ENCODE measurements around the gene UNC80. TPM values are rescaled to one million over a fixed set of nuclear protein-coding genes. Genes with fewer than 3 reads are reported as not detected.

The UNC80 gene
- polyA plus RNA-seq, 3 donors, result under 0.01 TPM; not detected in 2

DNA sequence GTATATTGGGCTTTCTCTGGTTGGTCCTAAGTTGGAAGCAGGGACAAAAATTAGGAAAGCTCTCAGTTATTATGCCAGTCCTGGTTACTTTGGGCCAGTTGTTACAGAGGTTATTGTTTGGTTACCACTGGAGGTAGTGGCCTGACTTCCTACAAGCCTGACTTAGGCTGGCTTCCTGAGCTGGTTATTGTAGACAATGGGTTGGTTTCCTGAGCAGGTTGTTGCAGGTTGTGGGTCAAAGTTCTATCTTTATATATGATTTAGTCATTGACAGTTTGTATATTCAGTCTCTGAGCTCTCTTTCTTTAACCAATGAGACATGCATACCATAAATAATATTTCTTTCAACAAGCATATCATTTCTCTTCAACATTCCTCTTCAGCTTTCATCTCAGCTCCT is 172.1 kb downstream of the UNC80 start:
- no peaks in the 10 kb centered on the region for H3K27me3 ChIP-seq (ENCODE audit: control insufficient read depth in 2 of 2, insufficient read depth in 2 of 2, low read length in 2 of 2)
- H3K27ac ChIP-seq (ENCODE audit: low read depth in 1 of 2, low read length in 2 of 2), result no peak overlapping the region
- H3K4me2 ChIP-seq (replicated peaks; ENCODE audit: extremely low read depth, low read length, poor library complexity, severe bottlenecking), result no peak overlapping the region
- H3K27ac Mint-ChIP-seq, result no peak overlapping the region
- peaks cover 0 to 2% of the 10 kb centered on the region in 2 donors for H3K4me1 ChIP-seq (ENCODE audit: control insufficient read depth in 1 of 2, insufficient read depth in 2 of 2, low read length in 2 of 2)
- H3K79me2 ChIP-seq (ENCODE audit: insufficient read depth, low read length), result no peaks in the 10 kb centered on the region
- no peak overlapping the region for H3K4me3 ChIP-seq (replicated peaks in 1 of 3; ENCODE audit: low read depth in 2 of 3, low read length in 3 of 3)
- H3K9me3 ChIP-seq (replicated peaks in 1 of 2; ENCODE audit: control insufficient read depth in 1 of 2, insufficient read depth in 1 of 2, low read length in 2 of 2), result no peaks in the 10 kb centered on the region
- intact Hi-C loops (cut with micrococcal nuclease), result no loop called here
- no peaks in the 10 kb centered on the region for H3K36me3 ChIP-seq (replicated peaks in 1 of 2; ENCODE audit: control insufficient read depth in 1 of 2, insufficient read depth in 2 of 2, low read length in 2 of 2)
- H3K27me3 Mint-ChIP-seq (ENCODE audit: low read depth in 3 of 3), result peaks cover 1 to 3% (median 1%) of the 10 kb centered on the region in 3 donors
- TF ChIP-seq, protein P1, sequence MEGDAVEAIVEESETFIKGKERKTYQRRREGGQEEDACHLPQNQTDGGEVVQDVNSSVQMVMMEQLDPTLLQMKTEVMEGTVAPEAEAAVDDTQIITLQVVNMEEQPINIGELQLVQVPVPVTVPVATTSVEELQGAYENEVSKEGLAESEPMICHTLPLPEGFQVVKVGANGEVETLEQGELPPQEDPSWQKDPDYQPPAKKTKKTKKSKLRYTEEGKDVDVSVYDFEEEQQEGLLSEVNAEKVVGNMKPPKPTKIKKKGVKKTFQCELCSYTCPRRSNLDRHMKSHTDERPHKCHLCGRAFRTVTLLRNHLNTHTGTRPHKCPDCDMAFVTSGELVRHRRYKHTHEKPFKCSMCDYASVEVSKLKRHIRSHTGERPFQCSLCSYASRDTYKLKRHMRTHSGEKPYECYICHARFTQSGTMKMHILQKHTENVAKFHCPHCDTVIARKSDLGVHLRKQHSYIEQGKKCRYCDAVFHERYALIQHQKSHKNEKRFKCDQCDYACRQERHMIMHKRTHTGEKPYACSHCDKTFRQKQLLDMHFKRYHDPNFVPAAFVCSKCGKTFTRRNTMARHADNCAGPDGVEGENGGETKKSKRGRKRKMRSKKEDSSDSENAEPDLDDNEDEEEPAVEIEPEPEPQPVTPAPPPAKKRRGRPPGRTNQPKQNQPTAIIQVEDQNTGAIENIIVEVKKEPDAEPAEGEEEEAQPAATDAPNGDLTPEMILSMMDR (IDR thresholded peaks at IDR 0.05), result no peak
- H4K20me1 ChIP-seq (ENCODE audit: insufficient read depth, low read length), result no peaks in the 10 kb centered on the region
- no peaks in the 10 kb centered on the region for H3K9me3 Mint-ChIP-seq
- no peaks in the 10 kb centered on the region for H3K36me3 Mint-ChIP-seq
- H3K4me1 Mint-ChIP-seq, result peaks cover 6% of the 10 kb centered on the region
- H3K9ac ChIP-seq (ENCODE audit: insufficient read depth, low read length, poor library complexity, severe bottlenecking), result no peak overlapping the region
- H3K4me3 Mint-ChIP-seq, result no peak overlapping the region
- H2AFZ ChIP-seq (ENCODE audit: insufficient read depth, low read depth, low read length, poor library complexity, severe bottlenecking), result no peak overlapping the region
- no peak for DNase-seq

DNA sequence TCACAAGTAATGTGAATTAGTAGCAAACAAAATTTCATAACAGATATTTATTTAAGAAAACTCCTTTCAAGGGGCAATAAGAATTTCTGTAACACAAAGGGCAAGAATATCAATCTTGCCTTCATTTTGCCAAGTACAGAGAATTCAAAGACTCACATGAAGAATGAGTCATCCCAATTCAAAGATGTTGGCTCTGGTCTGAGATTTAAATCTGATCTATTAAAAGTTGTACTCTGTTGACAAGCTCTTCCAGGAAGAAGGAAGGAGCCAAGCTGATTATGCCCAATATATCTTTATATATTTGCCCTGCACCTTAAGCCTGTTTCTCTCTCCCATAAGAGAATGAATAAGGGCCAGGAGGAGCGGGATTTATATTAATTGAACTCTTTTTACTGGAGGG is 174.9 kb downstream of the UNC80 start:
- no CpG with 5 or more reads among the region's 1 CpG for WGBS (ENCODE audit: insufficient coverage)
- peaks cover 1 to 8% (median 5%) of the 10 kb centered on the region in 3 donors for H3K27me3 Mint-ChIP-seq (ENCODE audit: low read depth in 3 of 3)
- no peaks in the 10 kb centered on the region for H3K9me3 Mint-ChIP-seq
- Histone ChIP-seq H3K4me3 (replicated peaks in 1 of 3; ENCODE audit: low read depth in 2 of 3, low read length in 3 of 3) (no peak overlapping the region), H2AFZ (ENCODE audit: insufficient read depth, low read depth, low read length, poor library complexity, severe bottlenecking) (no peak overlapping the region), H3K9me3 (replicated peaks in 1 of 2; ENCODE audit: control insufficient read depth in 1 of 2, insufficient read depth in 1 of 2, low read length in 2 of 2) (no peaks in the 10 kb centered on the region), H3K4me2 (replicated peaks; ENCODE audit: extremely low read depth, low read length, poor library complexity, severe bottlenecking) (no peak overlapping the region), H4K20me1 (ENCODE audit: insufficient read depth, low read length) (no peaks in the 10 kb centered on the region), H3K79me2 (ENCODE audit: insufficient read depth, low read length) (no peaks in the 10 kb centered on the region), H3K27me3 (ENCODE audit: control insufficient read depth in 2 of 2, insufficient read depth in 2 of 2, low read length in 2 of 2) (no peaks in the 10 kb centered on the region), H3K9ac (ENCODE audit: insufficient read depth, low read length, poor library complexity, severe bottlenecking) (no peak overlapping the region), H3K4me1 (ENCODE audit: control insufficient read depth in 1 of 2, insufficient read depth in 2 of 2, low read length in 2 of 2) (peaks cover 0 to 2% of the 10 kb centered on the region in 2 donors), H3K27ac (ENCODE audit: low read depth in 1 of 2, low read length in 2 of 2) (no peak overlapping the region), H3K36me3 (replicated peaks in 1 of 2; ENCODE audit: control insufficient read depth in 1 of 2, insufficient read depth in 2 of 2, low read length in 2 of 2) (no peaks in the 10 kb centered on the region)
- no peak overlapping the region for H3K27ac Mint-ChIP-seq
- peaks cover 6% of the 10 kb centered on the region for H3K4me1 Mint-ChIP-seq
- H3K4me3 Mint-ChIP-seq, result no peak overlapping the region
- TF ChIP-seq, protein P1 (IDR thresholded peaks at IDR 0.05), result no peak
- intact Hi-C loops (cut with micrococcal nuclease), result no loop called here
- H3K36me3 Mint-ChIP-seq, result no peaks in the 10 kb centered on the region
- DNase-seq, result no peak
